PC-3 (cell line): ENCODE results near the gene MLPH. TPM values are rescaled to one million over a fixed set of nuclear protein-coding genes. Genes with fewer than 3 reads are reported as not detected.

Experiments
- ATAC-seq: fragments of 200-7000 bp; cut with Tn5 transposase; 2 replicates; pipeline ENCODE4 v1.9.1; 2020; ENCODE audit warnings: mild to moderate bottlenecking, moderate library complexity
- BruUV-seq: library from RNA; stranded (reverse); fragments of 400-500 nt; replicated peaks from 2 replicates; lab custom pipeline; 2021; lab: Mats Ljungman, UMichigan
- CTCF ChIA-PET: fragments of 300-600 bp; sonication (Branson Sonifier 250); formaldehyde crosslinking; loops from one replicate; lab custom pipeline; 2022; ENCODE audit warnings: antibody characterized with exemption; lab: Charles Lee
- POLR2A ChIA-PET: fragments of 300-600 bp; sonication (Branson Sonifier 250); formaldehyde crosslinking; loops from one replicate; lab custom pipeline; 2022; ENCODE audit warnings: antibody characterized with exemption; ENCODE audit not compliant: unreplicated experiment; lab: Charles Lee
- DNase-seq: peaks from one replicate; pipeline ENCODE4 v3.0.0-alpha.2; 2015
- H2AFZ ChIP-seq: fragments of 300-600 bp; sonication (generic); 2 replicates; pipeline ENCODE4 v1.6.0; 2016; ENCODE audit warnings: antibody characterized with exemption, low read length
- H3F3A ChIP-seq: fragments of 300-600 bp; sonication (generic); one replicate; pipeline ENCODE4 v1.6.0; 2017; ENCODE audit warnings: antibody characterized with exemption, low read length, control low read depth, mild to moderate bottlenecking; ENCODE audit not compliant: unreplicated experiment
- H3K27ac ChIP-seq: fragments of 300-600 bp; sonication (generic); 2 replicates; pipeline ENCODE4 v1.5.1; 2016; ENCODE audit warnings: mild to moderate bottlenecking, low read length
- H3K27me3 ChIP-seq: fragments of 300-600 bp; sonication (generic); 2 replicates; pipeline ENCODE4 v1.6.1; 2016; ENCODE audit warnings: low read length, mixed read lengths
- H3K36me3 ChIP-seq: fragments of 300-600 bp; sonication (generic); 2 replicates; pipeline ENCODE4 v1.6.1; 2016; ENCODE audit warnings: low read depth, mixed run types, low read length, mixed read lengths
- H3K4me1 ChIP-seq: fragments of 300-600 bp; sonication (generic); 2 replicates; pipeline ENCODE4 v1.5.1; 2016; ENCODE audit warnings: low read length; ENCODE audit not compliant: insufficient read depth
- H3K4me2 ChIP-seq: fragments of 300-600 bp; sonication (generic); 2 replicates; pipeline ENCODE4 v1.6.0; 2016; ENCODE audit warnings: low read length
- H3K4me3 ChIP-seq: fragments of 300-600 bp; sonication (generic); 2 replicates; pipeline ENCODE4 v1.5.1; 2016; ENCODE audit warnings: mild to moderate bottlenecking, low read length, mixed read lengths
- H3K79me2 ChIP-seq: fragments of 300-600 bp; sonication (generic); 2 replicates; pipeline ENCODE4 v1.6.1; 2017; ENCODE audit warnings: low read length, mixed read lengths
- H3K9ac ChIP-seq: fragments of 300-600 bp; sonication (generic); 2 replicates; pipeline ENCODE4 v1.6.0; 2016; ENCODE audit warnings: mild to moderate bottlenecking, low read length
- H3K9me2 ChIP-seq: fragments of 300-600 bp; sonication (generic); replicated peaks from 2 replicates; pipeline ENCODE4 v1.6.1; 2016; ENCODE audit warnings: mixed run types, low read length, mixed read lengths
- H3K9me3 ChIP-seq: fragments of 300-600 bp; sonication (generic); 2 replicates; pipeline ENCODE4 v1.6.1; 2016; ENCODE audit warnings: low read length, mixed read lengths
- H4K20me1 ChIP-seq: fragments of 300-600 bp; sonication (generic); 2 replicates; pipeline ENCODE4 v1.6.1; 2016; ENCODE audit warnings: low read length, mixed read lengths
- EZH2 ChIP-seq: fragments of 300-600 bp; sonication (generic); IDR thresholded peaks from one replicate; pipeline ENCODE4 v1.6.1; 2017; ENCODE audit warnings: antibody characterized with exemption, mild to moderate bottlenecking, low read length; ENCODE audit not compliant: unreplicated experiment
- EZH2phosphoT487 ChIP-seq: fragments of 300-600 bp; sonication (generic); IDR thresholded peaks from 2 replicates; pipeline ENCODE4 v1.6.1; 2018; ENCODE audit warnings: mild to moderate bottlenecking, antibody characterized with exemption, low read length, borderline replicate concordance
- intact Hi-C: fragments of 100-400 bp; cut with micrococcal nuclease; formaldehyde crosslinking; loops from 2 replicates; pipeline ENCODE4 v1.9.0; 2023
- total RNA-seq: library from RNA; depleted of rRNA; stranded (reverse); fragments of >200 nt; gene quantifications from 2 replicates; pipeline ENCODE4 v1.2.3, GENCODE V29; 2014
- TF ChIP-seq, protein P1 (sequence below): fragments of 300-600 bp; sonication (generic); conservative IDR thresholded peaks from 2 replicates; pipeline ENCODE4 v1.5.1; 2017; ENCODE audit warnings: antibody characterized with exemption, low read depth, mild to moderate bottlenecking, low read length

The MLPH gene
- total RNA-seq, 1 experiment from 2014 or later: 201 TPM

DNA sequence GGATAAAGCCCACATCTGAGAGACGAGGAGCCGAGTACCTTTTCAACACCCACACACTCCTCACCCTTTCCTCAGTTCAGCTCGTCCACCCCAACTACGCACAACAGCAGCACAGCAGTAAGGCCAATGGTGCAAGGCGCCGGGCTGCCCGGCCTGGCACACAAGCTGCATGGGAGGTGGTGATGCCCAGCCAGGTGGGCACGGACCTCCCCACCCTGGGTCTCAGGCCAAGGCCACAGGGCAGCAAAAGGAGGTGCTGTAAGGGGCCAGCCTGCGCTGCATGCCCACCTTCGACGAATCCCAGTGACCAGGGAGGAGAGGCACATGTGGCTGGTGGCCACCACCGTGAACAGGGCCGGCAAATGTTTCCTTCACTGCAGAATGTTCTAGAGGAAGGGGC is 36.5 kb upstream of the MLPH start:
- no peaks in the 10 kb centered on the region for H3K9me3 ChIP-seq
- ATAC-seq: no peak
- intact Hi-C loops: no loop called here

DNA sequence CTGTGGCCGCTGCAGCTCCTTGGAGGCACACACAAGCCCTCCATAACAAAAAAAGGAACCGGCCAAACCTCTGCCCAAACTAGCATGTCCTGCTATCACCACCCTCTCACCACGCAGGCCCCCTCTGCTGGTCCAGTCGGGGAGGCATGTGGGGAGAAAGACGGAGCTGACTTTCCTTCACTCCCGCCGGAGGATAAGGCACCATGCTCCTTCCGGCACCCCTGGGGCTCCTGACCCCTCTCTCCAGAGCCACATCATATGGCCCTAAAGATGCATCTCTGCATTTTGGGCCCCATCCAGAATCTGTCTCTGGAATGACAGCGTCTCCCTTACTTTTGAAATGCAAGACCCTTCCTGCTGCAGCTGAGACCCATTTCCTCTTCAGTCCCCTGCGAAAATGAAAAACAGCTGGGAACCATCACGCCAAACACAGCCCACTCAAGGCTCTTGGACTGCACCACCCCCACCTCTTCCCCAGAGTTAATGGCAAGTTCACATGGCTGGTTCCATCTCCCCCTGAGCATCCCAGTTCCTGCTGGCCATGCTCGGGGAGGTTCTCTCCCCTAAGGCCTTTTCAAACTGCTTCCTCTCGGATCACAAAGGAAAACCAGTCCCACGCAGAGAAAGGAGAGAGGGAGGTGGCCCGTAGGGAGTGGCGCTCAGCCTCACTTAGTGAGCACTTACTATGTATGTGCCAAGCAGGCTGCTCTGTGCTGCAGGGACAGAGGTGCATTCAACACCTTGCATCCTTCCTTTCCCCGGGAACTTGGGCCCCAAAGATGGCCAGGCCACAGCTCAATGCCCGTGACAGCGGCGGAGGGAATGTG is 35.2 kb upstream of the MLPH start:
- Histone ChIP-seq H3K4me2 (no peak overlapping the region), H3K36me3 (no peaks in the 10 kb centered on the region), H4K20me1 (no peaks in the 10 kb centered on the region), H3K9ac (no peak overlapping the region), H3K27ac (no peak overlapping the region), H3F3A (no peaks in the 10 kb centered on the region), H3K4me3 (no peak overlapping the region), H3K9me2 (no peaks in the 10 kb centered on the region), H2AFZ (no peak overlapping the region), H3K4me1 (peaks cover 13% of the 10 kb centered on the region), H3K27me3 (no peaks in the 10 kb centered on the region), H3K79me2 (no peaks in the 10 kb centered on the region), H3K9me3 (no peaks in the 10 kb centered on the region)
- ChIA-PET POLR2A (no interaction called here), CTCF (no interaction called here)
- DNase-seq (no peak), ATAC-seq (no peak)
- intact Hi-C loops: no loop called here
- no TSS peak for BruUV-seq
- no peak for TF ChIP-seq EZH2
- TF ChIP-seq, protein P1, sequence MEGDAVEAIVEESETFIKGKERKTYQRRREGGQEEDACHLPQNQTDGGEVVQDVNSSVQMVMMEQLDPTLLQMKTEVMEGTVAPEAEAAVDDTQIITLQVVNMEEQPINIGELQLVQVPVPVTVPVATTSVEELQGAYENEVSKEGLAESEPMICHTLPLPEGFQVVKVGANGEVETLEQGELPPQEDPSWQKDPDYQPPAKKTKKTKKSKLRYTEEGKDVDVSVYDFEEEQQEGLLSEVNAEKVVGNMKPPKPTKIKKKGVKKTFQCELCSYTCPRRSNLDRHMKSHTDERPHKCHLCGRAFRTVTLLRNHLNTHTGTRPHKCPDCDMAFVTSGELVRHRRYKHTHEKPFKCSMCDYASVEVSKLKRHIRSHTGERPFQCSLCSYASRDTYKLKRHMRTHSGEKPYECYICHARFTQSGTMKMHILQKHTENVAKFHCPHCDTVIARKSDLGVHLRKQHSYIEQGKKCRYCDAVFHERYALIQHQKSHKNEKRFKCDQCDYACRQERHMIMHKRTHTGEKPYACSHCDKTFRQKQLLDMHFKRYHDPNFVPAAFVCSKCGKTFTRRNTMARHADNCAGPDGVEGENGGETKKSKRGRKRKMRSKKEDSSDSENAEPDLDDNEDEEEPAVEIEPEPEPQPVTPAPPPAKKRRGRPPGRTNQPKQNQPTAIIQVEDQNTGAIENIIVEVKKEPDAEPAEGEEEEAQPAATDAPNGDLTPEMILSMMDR: no peak
- TF ChIP-seq EZH2phosphoT487: no peak

More for the DNA sequence above, 36.5 kb upstream of the MLPH start:
- DNase-seq: no peak
- no peaks in the 10 kb centered on the region for H4K20me1 ChIP-seq
- no peak overlapping the region for H3K4me3 ChIP-seq
- POLR2A ChIA-PET: no interaction called here
- no peak overlapping the region for H2AFZ ChIP-seq
- H3K4me1 ChIP-seq: peaks cover under 1% of the 10 kb centered on the region; the same call in 1 of the 2 replicates
- H3F3A ChIP-seq: no peaks in the 10 kb centered on the region
- H3K9me2 ChIP-seq: no peaks in the 10 kb centered on the region
- H3K27me3 ChIP-seq: no peaks in the 10 kb centered on the region
- no peak overlapping the region for H3K4me2 ChIP-seq
- CTCF ChIA-PET: no interaction called here
- BruUV-seq: no TSS peak
- H3K27ac ChIP-seq: no peak overlapping the region
- H3K9ac ChIP-seq: no peak overlapping the region
- no peaks in the 10 kb centered on the region for H3K36me3 ChIP-seq
- no peaks in the 10 kb centered on the region for H3K79me2 ChIP-seq
- TF ChIP-seq, protein P1: no peak
- TF ChIP-seq EZH2 (no peak), EZH2phosphoT487 (no peak)

DNA sequence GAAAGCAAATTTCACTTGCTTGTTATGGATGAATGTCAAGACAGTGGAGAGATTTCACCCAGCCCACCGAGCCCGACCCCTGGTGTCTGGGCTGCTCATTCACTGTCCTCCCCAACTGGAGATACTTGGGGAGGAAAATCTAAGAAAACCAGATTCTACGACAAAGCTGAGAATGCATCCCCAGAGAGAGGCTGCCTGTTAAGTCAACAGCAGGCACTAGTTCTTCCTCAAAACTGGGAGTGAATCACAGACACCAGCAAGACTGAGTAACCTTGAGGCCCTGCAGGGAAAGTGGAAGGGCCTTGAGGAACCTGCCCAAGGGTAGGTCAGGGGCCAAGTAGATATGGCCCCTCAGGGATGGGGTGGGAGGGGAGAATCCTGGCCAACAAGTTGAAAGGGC is 34.2 kb upstream of the MLPH start:
- DNase-seq (no peak), ATAC-seq (no peak)
- Histone ChIP-seq H3K79me2 (no peaks in the 10 kb centered on the region), H3K9ac (no peak overlapping the region), H3K27me3 (no peaks in the 10 kb centered on the region), H3F3A (no peaks in the 10 kb centered on the region), H3K9me2 (no peaks in the 10 kb centered on the region), H2AFZ (no peak overlapping the region), H4K20me1 (no peaks in the 10 kb centered on the region), H3K9me3 (no peaks in the 10 kb centered on the region), H3K4me2 (no peak overlapping the region), H3K4me3 (no peak overlapping the region), H3K27ac (no peak overlapping the region), H3K4me1 (peaks cover 14% of the 10 kb centered on the region), H3K36me3 (no peaks in the 10 kb centered on the region)
- POLR2A ChIA-PET: no interaction called here
- intact Hi-C loops: no loop called here
- BruUV-seq: no TSS peak
- TF ChIP-seq EZH2phosphoT487 (no peak), EZH2 (no peak)
- TF ChIP-seq, protein P1: no peak
- CTCF ChIA-PET: no interaction called here
